Midbrain (tissue), 1 donor: ENCODE results near the gene PPTC7.
"Not testable (repeated sequence)": the region's sequence is repeated elsewhere in the genome, so short reads cannot be mapped to it uniquely, and the experiment has no call there.

ENCODE experiments used
- DNase-seq: peaks from one replicate; lab custom pipeline; 2025; lab: John Stamatoyannopoulos, UW

Gene PPTC7

DNA sequence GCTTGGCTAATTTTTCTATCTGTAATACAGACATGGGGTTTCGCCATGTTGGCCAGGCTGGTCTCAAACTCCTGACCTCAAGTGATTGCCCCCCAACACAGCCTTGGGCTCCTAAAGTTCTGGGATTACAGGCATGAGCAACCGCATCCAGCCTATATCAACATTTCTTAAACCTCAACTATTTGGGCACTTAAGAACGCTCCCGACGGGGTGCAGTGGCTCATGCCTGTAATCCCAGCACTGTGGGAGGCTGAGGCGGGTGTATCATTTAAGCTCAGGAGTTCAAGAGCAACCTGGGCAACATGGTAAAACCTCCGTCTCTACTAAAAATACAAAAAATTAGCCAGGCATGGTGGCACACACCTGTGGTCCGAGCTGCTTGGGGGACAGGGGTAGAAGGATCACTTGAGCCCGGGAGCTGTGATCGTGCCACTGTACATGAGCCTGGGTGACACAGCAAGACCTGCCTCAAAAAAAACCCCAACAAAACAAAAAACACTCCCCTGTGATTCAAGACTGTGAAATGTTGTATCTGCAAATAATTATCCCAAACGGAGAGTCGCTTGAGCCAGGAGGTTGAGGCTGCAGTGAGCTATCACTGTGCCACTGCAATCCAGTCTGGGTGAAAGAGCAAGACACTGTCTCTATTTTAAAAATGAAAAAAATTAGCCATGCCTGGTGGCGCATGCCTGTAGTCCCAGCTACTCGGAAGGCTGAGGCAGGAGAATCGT, 21.5 kb downstream of the PPTC7 start:
- DNase-seq = no peak

DNA sequence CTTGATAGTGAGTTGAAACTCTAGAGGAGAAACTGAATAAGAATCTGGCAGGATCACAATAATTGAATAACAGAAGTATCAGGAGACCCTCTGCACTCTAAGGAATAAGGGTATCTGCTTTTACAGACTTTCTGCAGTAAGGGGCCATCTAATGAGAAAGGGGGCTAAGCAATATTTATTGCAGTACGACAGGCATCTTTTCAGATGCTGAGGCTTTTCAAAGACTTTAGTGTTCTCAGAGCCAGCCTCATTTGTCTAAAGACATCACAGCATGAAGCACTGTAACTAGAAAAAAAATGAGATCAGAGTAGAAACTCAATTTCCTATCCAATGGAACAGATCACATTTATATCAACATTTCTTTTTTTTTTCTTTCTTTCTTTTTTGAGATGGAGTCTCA, 22.2 kb downstream of the PPTC7 start:
- DNase-seq = no peak

DNA sequence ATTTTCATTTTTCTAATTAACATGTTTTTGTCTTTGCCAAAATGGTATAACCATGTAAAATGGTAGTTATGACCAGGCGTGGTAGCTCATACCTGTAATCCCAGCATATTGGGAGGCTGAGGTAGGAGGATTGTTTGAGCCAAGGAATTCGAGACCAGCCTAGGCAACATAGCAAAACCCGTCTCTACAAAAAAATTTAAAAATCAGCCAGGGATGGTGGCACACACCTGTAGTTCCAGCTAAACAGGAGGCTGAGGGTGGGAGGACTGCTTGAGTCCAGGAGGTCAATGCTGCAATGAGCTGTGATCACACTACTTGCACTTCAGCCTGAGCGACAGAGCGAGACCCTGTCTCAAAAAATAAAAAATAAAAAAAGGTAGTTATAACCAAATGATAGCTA, 23.1 kb downstream of the PPTC7 start:
- DNase-seq = no peak

DNA sequence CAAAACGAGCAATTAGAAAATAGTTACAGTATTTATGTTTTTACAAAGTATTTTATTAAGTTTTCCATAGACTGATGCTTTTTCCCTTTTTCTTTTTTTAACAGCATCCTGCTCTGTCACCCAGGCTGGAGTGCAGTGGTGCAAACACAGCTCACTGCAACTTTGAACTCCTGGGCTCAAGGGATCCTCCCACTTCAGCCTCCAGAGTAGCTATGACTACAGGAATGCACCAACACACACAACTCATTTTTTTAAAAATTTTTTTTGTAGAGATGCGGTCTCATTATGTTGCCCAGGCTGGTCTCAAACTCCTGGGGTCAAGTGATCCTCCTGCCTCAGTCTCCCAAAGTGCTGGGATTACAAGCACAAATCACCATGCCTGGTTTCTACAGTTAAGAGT, 24.2 kb downstream of the PPTC7 start:
- not testable (repeated sequence) for DNase-seq

DNA sequence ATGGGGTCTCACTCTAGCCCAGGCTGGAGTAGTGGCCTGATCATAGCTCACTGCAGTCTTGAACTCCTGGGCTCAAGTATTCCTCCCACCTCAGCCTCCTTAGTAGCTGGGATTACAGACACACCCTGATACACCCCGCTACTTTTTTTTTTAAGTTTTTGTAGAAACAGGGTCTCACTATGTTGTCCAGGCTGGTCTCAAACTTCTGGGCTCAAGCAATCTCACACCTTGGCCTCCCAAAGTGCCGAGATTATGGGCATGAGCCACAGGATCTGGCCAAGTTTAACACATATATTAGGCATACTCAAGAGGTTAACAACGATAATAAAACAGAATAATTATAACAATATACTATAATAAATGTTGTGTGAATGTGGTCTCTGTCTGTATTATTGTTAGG, 25.8 kb downstream of the PPTC7 start:
- DNase-seq = no peak

DNA sequence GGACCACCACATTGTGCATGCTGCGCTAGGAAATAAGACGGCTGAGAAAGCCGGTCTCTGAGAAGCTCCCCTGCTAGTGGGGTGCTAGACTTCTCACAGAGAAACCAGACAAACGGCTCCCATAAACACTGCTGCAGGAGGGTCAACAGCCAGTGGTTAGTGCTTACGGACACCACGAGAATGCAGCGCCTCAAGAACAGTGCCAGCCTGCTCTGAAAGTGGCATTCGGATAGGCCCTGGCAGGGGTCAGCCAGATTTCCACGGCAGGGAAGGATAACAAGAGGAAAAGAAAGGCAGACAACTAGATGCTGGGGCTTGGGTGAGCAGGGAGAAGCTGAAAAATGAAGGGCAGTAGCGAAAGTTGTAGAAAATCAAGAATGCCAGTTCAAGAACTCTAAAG, 26.4 kb downstream of the PPTC7 start:
- DNase-seq = no peak

DNA sequence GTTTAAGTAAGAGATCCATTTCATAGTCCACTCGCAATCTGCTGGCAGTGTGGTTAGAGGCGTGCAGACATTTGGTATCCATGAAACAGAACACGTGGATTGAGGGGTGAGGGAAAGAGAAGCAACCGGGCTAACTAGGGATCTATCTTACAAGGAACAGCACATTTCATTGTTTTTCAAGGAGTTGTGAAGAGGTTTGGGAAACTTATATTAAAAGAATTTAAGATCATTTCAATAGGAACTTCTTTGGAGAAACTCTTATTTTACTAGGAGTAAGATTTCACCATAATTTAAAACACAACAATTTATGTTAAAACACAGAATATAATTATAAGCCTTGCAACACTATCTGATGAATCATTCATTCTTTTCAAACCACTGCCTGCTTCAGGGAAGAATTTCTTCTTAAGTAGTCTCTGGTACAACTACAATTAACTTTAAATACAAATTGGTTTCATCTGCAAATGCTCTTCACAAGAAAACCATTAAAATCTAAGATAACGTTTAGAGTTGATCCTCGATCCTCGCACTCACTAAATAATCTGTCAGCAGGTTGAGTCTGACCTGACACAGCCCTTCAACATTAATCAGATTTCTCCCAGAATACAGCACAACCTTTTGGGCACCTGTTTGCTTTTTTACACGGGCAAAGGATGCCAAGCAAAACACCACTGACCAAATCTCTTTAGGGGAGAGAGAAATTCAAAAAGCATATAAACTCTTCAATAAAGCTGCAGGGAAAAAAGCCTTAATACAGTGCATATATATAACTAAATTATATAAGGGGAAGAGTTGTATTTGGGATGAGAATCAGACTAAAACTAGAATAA, 27.3 kb downstream of the PPTC7 start:
- DNase-seq = no peak

DNA sequence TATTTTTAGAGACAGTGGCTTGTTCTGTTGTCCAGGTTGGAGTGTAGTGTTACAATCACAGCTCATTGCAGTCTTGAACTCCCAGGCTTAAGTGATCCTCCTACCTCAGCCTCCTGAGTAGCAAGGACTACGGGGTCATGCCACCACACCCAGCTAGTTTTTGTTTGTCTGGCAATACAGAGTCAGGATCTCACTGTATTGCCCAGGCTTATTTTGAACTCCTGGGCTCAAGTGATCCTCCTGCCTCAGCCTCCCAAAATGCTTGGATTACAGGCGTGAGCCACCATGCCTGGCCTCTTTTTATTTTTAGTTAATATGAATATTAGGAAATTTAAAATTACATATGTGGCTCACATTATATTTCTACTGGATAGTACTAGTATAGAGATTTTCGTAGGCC, 28.9 kb downstream of the PPTC7 start:
- no peak for DNase-seq

DNA sequence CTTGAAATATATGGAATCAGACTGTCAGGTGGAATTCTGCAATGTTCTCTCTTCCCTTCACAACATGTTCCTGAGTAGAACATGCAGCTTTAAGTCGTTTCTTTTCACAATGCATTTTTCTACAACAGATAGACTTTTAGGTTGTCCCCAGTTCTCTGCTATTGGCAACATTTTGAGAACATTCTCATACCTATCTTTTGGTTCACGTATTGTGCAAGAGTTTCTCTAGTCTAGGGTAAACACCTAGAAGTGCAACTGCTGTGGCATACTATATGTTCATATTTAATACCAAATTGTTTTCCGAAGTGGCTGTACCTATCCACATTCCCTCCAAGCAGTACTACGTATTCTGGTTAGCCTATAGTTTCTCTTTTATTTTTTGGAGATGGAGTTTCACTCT, 32.1 kb downstream of the PPTC7 start:
- no peak for DNase-seq

DNA sequence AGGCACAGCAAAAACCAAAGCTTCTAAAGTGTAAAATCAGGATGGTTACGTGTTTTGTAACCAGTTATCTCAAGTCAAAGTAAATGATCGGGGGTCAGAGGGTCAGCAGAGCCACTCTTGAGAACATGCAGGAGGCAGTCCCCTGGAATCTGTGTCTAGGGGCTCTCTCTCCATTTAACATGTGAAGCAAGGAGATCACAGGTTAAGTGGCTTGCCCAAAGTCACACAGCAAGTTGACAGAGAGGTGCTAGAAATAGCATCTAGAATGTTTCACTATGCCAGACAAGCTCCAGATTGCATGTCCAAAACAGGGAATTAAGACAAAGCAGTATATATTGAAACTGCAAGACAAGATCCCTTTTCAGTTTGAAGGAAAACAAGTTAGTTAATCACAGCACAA, 33.4 kb downstream of the PPTC7 start:
- no peak for DNase-seq

DNA sequence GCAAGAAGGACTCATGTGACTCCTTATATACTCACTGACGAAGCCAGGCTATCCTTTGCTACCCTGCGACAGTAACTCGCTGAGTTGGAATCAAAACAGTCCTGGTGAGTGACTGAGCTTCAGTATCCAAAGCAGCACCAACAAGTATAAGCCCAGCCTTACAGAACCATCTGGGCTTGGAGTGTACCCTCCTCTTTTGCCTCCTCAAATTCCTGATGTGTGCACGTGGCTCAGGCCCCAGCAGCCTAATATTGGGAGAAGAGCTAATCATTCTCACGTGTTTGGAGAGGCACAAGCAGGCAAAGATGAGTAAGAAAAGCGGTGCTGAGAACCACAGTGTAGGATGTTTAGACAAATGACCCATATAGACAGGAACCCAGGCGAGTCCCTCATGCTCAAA, 34.4 kb downstream of the PPTC7 start:
- no peak for DNase-seq

DNA sequence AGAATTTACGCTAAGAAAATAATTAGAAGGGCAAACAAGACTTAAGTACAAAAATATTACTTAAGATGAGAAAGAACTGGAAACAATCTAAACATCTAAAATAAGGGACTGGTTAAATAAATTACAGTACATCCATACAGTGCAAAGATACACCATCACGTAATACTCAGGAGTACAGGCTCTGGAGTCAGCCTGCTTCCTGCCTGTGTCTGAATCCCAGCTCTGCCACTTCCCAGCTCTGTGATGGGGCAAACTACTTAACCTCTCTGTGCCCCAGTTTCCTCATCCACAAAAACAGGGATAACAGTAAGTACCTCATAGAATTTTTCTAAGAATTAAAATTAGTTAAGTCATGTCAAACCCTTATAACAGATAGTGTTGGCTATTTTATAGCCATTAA, 36.0 kb downstream of the PPTC7 start:
- DNase-seq = no peak

DNA sequence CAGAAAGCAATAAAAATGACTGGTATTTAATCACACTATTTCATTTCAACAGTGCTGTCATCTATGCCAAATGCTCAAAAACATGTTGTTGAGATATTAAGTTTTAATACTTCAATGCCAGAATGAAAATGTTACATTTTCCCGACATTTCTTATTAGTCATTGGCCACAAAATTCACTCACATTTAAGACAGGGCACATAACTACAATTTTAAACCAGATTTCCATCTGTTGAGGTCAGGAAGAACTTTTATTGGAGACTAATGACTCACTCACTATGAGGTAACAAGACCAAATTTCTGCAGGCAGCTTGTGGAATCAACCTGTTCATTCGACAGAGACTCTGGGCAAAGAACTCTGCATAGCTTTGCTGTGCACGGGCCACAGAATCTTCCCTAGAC, 36.8 kb downstream of the PPTC7 start:
- no peak for DNase-seq

DNA sequence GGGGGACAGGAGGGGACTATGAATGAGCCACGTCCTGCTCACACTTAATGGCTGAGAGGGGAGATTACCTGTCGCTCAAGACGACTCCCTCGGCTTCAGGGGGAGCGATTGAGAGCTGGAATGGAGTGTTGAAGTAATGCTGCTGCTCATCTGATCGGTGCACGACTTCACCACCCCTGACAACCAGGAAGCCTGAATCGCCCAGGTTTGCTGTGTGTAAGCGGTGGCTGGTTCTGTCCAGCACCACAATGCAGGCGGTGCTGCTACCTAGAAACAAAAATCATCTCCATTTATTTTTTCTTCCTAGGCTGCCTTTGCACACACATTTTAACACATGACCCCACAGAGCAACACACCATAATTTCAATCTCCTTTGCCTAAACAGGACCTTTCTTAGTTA, 37.3 kb downstream of the PPTC7 start:
- no peak for DNase-seq

DNA sequence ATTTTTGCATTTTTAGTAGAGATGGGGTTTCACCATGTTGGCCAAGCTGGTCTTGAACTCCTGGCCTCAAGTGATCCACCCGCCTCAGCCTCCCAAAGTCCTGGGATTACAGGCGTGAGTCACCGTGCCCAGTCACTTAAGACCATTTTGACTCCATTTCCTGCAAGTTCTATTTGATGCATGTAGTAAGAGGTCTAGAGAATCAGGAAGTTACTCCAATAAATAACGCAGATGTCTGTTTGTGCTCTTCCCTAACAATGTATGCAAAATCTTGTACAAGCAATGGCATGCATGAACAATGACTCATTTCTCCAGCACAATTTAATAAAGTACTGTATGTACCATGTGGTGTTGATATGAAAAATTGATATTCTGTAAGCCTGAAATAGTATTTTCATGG, 37.9 kb downstream of the PPTC7 start:
- DNase-seq = not testable (repeated sequence)

DNA sequence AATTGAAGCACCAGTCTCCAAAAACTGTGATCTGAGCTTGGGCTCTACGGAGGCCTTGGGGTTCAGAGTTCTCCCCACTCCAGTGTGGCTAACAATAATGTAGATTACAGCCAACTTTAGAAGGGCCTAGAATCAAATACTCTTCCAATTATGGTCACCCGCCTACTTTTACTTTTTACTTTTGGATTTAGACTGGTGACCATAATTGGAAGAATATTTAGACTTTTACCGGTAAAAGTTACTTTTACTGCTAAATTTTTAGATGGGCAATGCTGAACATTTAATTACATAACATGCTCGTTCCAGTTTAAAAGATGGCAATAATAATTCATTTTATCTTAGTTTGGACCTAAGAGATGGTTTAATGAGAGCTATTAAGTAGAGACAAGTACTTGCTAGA, 39.2 kb downstream of the PPTC7 start:
- no peak for DNase-seq

DNA sequence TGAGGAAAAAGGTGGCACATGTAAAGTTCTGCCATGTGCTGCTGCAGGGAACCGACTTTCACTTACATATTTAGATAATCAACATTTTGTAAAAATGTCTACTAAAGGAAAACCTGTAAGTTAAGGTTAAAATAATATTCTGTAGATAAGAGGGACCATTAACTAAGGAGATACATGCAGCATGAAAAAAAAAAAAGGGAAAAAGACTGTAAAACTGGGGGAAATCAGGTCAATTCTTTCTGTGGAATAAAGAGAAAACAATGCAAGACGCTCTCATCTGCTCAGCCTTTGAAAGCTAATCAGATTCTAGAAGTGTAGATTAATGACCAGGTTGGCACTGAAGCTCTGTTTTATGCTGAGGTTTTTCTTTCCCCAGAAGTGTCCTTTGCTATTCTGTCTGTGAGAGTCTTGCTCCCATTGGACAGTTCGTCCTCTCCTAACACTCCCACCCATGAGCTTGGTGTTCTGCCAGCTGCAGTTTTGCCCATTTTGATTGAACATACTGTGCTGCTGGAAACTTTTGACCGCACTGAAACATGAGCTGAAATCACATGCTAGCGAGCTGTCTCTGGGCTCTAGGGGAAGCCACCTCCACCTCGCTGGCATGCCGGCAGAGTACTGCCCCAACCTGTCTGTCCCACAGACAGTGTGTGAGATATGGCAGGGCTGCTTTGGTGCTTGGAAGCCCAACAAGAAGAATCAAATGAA, 39.7 kb downstream of the PPTC7 start:
- DNase-seq = peak; percentile 53

DNA sequence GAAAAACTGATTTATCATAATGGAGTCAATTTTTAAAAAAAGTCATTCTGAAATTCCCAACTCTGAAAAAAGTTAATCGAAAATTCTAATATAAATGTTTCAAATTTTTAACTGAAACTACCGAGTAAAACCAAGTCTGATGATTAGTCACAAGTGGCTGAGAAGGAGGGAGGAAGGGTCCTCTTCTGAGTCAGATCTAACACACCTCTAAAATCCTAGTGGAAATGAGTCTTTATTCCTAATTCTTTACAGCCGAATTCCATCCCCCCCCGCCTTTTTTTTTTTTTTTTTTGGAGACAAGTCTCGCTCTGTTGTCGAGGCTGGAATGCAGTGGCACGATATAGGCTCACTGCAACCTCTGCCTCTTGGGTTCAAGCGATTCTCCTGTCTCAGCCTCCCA, 43.1 kb downstream of the PPTC7 start:
- DNase-seq = no peak

DNA sequence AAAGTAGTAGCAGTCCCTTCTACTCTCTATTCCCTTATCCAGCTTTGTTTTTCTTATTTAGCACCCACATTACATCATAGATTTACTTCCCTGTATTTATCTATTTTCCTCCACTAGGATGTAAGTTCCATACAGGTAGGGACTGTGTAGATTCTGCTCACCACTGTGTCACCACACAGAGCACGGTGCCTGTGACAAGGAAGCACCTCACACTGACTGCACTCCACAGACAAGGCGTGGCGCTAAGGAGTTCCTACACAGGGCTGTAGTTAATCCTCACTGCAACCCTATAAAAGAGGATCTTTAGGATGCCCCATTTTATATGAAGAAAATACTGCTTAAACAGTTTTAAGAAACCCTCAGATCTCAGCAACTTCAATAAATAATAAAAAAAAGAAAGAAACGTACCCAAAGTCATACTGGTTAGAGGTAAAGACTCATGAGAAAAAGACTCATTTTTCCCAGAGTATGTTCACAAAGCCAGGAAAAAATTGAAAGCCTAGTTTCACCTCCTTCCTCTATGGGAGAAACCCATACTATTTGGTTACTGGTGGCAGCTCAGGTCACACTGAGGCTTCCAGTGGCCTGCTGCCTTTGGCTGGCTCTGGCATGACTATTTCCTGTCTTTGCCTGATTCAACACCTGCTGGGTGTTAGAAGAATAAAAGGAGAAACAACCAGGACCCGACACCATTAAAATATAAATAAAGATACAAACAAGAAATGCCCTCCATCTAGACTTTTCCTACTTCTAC, 44.1 kb downstream of the PPTC7 start:
- no peak for DNase-seq

DNA sequence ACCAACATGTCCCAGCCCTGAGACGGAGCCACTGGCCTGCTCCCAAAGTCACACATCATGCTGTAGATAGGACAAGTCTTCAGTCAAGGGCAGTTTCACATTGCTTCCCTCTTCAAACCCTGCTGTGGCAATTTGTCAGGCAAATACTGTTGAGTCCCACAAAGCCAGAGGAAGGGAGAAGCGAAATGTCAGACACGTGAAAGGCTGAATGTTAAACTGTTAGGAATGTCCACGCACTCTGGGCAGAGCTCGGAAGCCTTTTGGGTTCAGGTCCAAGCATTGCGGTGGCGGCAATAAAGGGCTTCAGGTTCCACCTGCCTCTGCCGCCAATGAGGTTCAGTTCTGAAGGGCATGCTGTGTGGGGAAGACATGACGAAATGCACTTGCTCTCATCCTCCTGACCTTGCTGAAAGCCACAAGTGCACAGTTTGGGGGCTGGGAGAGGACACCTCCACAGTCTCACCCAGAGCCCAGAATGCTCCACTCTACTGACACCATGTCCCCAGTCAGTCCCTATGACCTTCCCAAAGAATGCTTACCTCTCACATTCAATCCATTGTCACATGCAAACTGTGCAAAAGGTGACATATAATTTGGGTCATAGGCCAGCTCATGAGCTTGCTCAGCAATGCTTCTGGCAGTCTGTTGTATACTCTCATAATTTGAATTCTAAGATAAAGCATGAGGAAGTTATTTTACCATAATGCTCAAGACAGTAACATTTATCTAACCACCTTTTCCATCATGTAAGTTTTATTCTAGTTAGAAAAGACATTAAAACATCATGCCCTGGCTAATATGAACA, 45.3 kb downstream of the PPTC7 start:
- no peak for DNase-seq

DNA sequence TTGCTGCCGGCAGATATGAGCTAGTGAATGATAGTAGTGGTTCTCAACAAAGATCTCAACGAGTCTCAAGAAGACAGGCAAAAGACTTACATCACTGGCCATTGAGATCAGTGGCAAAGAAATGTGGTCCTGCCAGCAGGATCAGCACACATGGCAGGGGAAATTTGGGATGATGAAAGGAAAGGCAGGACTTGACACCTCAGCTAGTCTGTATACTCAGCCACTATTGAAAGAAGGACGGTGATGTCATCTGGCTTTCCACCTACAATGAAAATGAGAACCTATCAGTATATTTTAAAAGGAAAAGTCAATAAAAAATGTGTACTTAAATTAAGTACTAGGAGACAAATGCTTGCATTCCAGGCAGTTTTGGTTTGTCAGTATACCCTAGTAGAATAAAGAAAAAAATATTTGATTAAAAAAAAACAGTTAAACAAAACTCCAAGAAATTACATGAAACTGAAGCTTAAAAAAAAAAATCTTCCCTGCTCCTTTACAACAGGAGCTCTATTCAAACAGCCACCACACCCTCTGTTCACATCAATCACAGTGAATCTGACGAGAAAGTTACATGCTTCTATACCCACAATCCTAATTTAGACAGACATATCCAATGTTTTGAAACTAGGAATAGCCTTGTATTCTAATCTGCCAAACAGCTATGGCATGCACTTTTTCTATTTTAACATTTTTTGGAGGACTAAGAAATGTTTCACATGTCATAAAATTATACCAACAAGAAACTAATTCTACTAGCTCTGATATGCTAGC, 46.1 kb downstream of the PPTC7 start:
- DNase-seq = no peak
